OCI-LY3 (cell line): ENCODE measurements around the gene NAV2.

Experiments
- CTCF ChIP-seq: fragments of 200-600, 300-600 bp; sonication (generic); IDR thresholded peaks from 2 replicates; pipeline ENCODE4 v1.5.1; 2014; ENCODE audit warnings: antibody characterized with exemption, low read length, low read depth
- EZH2phosphoT487 ChIP-seq: fragments of 200-600 bp; shearing (Covaris generic); IDR thresholded peaks from 2 replicates; pipeline ENCODE4 v1.6.1; 2018; ENCODE audit warnings: antibody characterized with exemption, mixed run types, low read depth

GRCh38 chr11:19949606-19950005 is 237.0 kb downstream of the NAV2 start:
- TF ChIP-seq CTCF (no peak), EZH2phosphoT487 (no peak)
